ENCODE results near the gene FGF12.

The FGF12 gene

DNA sequence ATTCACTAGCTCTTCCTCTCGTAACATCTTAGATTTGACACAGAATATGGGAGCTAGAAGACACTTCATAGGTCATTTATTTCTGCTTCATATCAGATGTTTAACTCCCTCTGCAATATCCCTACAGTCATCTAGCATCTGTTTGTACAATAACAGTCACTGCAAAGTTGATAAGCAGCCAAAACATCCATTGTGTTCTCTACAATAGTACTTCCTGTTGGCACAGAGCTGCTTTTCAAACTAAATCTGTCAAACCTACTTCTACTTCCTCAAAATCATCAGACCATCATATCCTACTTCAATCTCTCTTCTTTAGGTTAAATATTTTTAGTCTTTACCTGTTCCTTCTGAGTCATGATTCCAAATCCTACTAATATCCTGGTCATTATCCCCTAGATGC lies 233.2 kb downstream of the FGF12 start:
- no peak for DNase-seq (ENCODE audit: low read depth)

DNA sequence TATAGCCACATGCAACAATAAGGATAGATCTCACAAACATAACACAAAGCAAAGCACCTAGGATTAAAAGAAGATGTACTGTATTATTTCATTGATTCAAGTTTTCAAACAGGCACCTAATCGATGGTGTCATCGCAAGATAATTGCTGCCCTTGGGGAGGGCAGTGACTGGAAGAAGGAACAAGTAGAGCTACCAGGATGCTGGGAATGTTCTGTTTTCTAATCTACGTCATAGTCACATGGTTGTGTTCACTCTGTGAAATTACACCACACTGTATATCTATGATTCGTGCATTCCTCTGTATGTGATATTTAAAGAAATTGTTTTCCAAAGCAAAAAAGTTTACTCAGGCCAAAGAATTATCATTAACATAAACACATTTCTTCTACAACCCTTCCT lies 236.6 kb downstream of the FGF12 start:
- no peak for DNase-seq (ENCODE audit: low read depth)

DNA sequence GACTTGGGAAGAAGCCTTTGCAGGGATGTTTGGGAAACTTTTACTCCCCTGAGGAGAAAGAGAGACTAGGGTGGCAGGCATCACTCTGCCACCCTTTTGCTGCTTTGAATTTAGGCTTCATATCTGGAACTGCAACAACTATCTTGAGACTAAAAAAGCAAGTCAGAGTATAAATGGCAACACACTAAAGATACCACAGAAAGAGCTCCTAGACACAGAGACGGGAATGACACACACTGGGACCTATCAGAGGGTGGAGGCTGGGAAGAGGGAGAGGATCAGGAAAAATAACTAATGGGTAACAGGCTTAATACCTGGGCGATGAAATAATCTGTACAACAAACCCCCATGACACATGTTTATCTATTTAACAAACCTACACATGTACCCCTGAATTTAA lies 237.8 kb downstream of the FGF12 start:
- DNase-seq (ENCODE audit: low read depth), result no peak

DNA sequence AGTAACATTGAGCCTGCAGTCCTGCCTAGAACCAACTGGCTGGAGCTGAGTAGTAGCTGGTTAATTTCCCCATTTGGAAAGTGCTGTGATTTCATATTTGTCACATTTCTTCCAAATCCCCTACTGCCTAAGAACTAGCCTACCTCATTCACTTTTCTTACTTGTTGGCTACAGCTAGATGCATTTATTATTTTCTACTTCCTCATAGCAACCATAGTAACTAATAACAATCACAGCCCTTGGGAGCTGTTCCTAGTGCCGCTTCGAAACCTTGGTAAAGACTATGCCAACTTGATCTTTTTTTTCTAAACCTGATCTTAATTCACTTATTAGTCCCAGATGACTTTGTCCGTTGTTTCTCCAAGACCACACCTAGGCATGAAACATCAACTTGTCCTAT lies 240.3 kb downstream of the FGF12 start:
- DNase-seq (ENCODE audit: low read depth), result no peak

DNA sequence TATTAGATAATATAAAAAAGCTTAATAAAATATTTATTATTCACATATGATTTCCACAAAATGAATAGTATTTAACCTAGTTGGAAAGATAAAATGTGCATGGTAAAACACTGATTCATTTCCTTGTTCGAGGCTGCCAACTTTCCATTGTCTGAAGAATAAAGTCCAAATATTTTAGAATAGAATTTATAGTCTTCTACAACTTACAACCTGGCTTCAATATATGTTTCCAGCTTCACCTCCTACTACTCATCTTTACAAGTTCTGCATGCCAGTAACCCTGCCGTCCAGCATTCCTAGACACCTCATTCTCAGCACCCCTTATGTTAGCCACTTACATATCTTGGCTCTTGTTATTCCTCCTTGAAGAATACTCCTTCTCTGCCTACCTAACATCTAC lies 244.5 kb downstream of the FGF12 start:
- DNase-seq (ENCODE audit: low read depth), result peak; percentile 15

DNA sequence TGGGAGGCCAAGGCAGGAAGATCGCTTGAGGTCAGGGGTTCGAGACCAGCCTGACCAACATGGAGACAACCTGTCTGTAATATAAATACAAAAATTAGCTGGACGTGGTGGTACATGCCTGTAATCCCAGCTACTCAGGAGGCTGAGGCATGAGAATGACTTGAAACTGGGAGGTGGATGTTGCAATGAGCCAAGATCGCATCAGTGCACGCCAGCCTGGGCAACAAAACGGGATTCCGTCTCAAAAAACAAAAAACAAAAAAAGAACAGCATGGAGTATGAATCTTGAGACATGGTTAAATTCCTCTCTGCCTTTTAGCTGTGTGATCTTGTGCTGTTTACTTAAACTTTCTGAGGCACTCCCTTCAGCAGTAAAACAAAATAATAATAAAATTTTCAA lies 244.9 kb downstream of the FGF12 start:
- DNase-seq (ENCODE audit: low read depth), result peak; percentile 22

DNA sequence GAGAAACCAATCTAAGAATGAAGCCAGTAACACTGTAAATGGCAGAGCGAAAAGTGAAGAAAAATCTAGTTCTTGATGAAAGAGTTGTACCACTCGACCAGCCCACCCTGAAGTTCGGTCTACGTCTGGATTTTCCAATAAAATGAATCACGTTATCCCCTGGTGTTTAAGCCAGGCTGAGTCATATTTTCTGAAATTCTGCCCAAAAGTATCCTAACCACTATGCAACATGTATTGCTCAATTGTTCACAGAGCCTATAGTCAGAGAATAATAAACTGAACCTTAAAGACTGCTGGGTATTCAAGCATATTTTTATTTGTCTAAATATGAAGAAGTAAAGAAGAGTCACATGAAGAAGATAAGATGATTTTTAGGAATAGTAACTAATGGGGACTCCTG lies 245.7 kb downstream of the FGF12 start:
- DNase-seq (ENCODE audit: low read depth), result peak; percentile 85

DNA sequence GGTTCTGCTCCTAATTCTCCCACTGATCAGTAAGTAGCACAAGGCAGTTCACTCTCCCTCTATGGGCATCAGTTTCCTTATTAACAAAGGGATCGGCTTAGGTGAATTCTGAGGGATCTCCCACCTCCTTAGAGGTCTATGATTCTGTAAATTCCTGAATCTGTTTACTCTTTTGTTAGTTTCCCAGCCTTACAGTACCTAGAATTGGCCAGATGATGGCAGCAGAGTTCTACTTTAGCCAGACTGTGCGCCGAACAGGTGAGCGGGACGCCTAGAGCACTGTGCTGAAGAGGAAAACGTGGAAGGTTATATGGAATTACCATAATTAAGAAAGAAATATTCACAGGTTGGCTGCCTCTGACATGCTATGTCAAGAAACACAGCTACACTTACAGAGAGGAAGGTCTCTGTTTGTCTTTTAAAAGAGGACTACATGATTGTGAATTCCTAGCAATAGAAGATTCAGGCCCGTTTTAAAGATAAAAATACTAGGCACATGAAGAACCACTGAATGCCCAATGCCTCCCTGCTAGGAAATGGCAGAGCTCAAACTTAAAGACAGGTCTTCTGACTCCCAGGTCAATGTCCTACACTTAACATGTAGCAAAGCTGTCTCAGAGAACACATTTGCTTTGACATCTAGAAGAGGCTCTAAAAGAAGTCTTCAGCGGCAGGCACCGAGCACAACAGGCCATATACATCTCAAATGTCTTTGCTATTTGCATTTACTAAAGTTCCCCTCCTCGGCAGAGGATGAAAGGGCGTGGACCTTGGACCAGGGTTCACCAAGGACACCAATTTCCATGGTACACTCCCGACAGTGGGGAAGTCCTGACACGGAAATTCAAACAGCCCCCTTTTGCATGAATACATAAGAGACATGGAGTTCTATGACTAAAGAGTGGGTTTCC lies 259.9 kb downstream of the FGF12 start:
- peak; percentile 47 for DNase-seq (ENCODE audit: low read depth)

DNA sequence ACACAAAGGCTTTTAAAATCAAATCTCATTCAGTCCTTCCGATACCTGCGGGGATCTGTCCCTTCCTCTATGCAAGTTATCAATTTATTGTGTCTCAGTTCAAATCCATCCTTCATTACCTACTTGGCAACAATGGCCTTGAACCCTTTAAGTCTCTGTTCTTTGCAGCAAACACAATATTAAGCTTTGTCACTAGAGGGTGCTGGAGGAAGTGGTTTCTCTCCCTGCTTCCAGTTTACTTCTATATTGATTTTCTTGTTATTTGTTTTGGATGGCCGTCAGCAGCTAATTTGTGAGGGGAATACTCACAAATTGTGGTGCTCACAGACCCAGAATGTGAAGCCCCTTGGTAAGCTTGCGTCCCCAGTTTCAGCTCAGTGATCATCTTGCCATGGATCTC lies 278.3 kb downstream of the FGF12 start:
- peak; percentile 13 for DNase-seq (ENCODE audit: low read depth)

DNA sequence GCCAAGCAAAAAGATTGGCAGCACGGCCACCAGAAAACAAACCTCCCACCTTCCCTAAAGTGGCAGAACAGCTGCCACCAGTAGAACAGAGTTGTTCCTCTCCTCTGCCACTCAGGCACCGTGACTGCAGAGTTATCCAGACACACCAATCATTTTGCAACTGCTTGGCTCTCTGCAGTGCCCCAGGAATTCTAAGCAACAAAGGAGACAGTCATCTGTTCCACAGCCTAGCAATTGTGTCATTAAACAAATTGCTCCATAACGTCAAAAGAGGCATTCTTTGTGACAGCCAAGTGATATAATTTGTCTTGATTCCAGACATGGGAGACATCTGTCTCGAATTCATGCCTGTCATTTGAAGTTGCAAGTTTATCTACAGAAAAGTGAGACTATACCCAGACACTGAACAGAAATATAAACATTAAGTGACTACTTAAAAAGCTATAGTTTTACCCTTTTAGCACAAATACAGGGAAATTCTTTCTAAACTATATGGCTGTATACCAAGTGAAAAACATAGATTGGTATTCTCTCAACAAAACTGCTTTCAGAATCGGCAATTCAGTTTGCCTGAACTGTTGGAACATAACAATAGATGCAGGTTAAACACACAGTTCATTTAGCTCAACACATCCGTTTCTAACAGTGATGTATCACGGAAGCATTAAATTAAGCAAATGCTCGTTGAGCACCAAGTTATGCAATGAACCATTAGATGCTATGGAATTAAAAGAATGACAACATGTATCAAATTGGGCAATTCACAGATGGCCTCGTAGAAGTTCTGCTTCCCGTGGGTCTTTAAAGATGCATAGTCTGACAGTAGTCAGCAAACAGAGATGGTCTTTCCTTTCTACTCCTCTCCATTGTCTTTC lies 281.3 kb downstream of the FGF12 start:
- no peak for DNase-seq (ENCODE audit: low read depth)

DNA sequence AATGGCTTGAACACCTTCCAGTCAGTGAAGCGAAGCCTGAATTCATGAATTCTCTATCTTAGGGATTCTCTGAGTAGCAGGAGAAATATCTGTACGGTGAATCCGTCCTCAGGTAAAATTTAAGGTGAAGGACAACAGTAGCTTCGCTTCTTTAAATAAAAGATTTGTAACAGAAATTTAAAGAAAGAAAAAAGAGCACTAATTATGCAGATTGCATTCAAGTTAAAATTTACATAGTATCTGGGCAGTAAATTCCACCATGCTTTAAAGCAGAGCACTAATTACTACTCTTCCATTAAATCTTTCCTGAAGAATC lies 282.6 kb downstream of the FGF12 start:
- no peak for DNase-seq (ENCODE audit: low read depth)

DNA sequence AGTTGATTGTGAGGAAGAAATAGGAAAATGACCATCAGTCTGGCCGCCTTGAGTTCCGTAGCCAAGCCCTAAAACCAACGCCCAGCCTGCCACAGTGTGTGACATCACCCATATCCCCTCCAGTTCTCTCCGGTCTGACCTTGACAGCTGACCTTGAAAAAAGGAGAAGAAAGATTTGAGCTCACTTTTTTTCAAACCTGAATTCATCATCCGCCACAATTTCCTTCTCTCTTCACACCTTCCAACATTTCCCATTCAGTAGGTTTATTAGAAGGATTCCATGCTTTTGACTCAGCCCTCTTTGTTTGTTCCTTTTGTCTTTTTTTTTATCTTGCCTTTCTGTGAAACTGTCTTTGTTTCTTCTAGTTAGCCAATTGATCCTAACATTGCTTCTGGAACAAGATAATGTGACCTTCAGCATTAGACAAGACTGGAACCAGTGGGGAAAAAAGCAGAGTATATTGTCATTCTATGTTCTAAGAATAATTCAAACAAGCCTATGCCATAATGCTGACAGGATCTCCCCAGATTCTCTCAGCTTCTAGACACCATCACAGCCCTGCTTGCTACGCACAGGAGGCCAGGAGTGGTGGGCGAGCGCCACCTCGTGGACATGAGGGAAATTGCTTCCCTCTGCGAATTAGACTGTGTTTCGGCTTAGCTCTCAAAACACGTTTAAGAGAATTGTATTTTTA lies 283.1 kb downstream of the FGF12 start:
- DNase-seq (ENCODE audit: low read depth), result peak; percentile 66

DNA sequence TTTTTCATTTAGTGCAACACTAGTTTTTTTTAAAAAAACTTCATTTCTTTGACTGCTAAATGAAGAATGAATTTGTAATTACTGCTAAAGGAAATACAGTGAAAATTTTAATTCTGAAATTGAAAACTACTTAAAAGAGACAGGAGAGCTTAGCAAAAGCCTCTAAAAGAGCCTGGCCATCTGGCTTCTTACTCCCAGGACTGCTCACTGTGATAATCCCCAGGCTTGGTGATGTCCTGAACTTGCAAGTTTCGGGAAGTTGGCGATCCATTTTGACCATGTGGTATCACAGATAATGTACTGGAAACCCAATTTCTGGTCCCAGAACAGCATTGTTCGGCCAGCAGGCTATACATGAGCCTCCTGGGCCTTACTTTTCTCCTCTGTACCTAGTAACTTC lies 292.1 kb downstream of the FGF12 start:
- DNase-seq (ENCODE audit: low read depth), result no peak

DNA sequence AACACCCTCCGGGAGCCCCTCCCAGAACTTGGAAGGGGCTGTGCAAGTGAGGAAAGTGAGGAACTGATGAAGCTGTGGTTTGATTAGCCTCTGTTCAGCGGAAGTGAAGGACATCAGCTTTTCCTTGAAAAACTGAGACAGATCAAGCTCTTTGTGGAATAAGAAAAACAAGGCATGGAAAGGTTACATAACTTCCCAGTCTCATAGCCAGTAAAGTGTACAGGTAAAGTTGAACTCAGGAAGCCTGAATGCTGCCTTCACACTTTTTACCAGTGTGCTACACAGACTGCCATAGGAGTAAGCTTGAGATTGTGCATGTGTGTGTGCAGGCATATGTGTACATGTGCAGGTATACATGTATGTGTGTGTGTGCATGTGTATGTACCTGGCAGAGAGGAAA lies 293.2 kb downstream of the FGF12 start:
- no peak for DNase-seq (ENCODE audit: low read depth)

DNA sequence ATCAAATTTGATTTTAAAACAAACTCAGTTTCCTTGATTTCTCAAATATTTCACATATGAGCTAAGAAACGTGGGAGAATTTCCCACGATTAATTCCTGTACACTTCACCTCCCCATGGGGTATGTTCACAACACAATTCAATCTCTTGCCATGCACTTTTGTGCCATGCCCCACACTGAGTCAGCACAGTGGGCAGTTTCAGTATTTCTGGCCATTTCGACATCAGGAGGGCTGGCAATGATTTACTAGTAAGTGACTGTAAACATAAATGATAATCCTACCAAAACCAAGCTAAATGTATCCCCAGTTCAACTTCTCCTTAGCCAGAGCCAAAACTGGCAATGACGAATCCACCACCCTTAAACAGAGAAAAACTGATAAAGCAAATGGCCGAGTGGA lies 293.6 kb downstream of the FGF12 start:
- no peak for DNase-seq (ENCODE audit: low read depth)

DNA sequence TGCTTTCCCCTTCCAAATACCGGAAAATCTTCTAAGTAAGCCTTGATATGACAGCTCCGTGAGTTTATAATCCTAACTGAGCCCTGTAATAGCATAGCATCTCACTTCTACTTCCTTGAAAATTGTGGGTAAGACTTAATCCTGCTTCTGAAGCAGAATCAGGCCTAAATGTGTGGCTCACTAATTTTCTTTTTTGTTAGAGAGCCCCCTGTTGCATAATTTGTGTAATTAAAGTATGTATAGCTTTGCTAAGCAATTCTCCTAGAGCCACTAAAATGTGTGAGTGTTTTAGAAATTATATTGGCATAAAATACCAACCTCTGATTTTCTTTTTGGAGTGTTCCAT lies 304.4 kb downstream of the FGF12 start:
- DNase-seq (ENCODE audit: low read depth), result peak; percentile 29

DNA sequence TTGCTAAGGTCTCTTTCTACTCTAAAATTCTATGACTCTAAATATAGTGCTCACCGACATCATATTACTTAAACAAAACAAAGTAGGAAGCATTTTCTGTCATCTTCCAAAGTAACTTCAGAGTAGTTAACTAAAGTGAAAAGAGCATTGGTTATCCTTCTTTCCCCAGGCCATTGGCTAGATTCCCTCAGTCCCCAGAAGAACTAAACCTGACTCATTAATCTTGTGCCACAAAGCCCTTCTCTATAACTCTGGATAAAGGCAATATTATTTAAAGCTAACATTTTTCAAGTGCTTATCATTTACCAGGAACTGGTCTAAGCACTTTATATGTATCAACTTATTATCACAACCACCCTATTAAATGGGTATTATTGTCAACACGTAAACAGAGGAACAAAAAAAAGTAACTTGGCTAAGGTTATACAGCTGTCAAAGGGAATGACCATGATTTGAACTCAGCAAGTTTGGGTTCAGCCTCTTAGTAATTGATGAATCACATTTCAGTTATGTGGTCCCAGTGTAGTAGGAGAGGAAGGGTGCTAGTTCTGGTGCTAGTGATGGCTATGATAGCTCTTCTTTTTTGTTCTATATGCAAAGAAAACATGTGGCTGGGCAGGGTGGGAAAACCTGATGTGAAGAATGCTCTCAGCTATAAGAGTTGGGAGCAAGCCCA lies 304.9 kb downstream of the FGF12 start:
- DNase-seq (ENCODE audit: low read depth), result peak; percentile 73

DNA sequence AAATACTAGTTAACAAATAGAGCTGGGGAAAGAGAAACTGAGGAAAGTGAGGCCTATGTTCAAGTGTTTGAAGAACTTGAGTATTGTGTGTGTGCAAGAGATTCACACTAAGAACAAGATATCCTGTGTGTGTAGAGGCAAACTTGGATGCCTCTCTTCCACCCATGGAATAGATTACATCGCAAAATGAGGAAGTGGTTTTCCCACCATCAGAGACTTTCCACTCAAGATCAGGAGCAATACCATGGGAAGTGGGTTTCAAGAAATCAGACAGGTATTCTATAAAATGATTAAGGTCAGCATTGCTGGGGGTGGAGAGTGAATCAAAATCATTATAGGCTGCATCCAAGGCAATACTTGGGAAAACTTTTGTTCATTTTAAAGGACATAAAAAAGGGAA lies 308.0 kb downstream of the FGF12 start:
- DNase-seq (ENCODE audit: low read depth), result no peak

DNA sequence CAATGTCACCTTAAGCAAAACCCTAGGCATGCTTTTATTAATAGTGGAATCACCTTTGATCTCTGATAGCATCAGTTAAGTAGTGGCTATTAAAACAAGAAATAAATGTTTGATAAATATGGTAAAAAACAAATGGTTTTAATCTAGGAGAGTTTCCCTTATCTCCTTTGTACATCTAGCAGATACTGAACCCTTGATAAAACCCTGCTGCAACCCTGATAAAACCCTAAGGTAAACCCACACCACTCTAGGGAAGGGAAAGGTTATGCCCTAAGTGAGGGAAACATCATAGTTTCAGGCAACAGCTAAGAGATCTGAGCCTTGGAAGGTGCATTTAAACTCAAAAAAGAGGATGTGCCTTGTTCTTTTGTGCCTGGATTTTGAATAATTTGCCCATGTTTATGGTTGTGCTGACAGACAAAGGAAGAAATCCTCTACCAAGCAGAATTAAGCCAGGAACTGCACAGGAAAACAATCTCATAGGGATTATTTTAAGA lies 309.7 kb downstream of the FGF12 start:
- no peak for DNase-seq (ENCODE audit: low read depth)

DNA sequence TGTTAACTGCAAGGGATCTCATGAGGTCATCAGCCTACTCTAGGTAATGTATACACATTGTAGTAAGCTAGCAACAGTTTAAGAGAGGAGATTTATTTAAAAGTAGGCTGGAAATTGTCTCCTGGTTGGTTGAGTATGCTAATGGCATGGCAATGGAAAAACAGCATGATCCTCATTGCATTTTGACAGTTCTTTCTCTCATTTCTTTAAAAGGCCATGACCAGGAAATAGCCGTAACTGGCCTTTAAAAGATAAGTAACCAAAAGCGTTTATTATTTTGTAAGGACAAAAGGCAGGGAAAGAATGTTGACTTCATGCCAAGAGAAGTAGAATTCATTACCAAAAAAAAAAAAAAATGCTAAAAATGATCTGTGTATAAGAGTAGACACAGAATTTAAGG lies 310.3 kb downstream of the FGF12 start:
- DNase-seq (ENCODE audit: low read depth), result no peak

DNA sequence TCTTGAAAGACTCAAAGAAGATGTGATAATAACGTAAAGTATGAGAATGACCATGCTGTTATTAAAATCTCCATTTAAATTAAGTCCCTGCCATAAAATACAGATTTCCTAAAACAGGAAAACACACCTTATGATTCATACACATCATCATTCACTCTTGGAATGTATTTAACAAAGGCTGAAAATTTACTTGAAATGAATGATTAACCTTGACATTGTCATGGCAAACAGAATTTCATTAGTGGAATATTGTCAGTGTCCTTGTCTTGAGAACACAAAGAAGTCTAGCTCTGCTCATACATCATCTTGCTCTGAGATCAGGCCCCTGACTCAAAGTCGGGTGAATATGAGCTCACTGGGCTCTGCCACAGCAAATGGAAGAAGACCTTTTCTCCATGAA lies 313.9 kb downstream of the FGF12 start:
- no peak for DNase-seq (ENCODE audit: low read depth)

DNA sequence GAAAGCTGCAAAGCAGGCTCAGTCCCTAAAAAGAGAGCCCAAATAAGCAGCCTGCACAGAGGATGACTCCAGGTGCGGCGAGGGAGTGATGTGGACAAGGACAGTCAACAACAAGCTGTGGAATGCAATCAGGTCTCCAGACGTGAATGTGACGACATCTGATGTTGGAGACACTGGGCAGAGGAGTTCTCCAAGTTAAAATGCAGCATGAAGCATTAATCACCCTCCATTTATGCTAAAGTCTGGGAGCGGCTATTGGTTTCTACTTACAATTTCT lies 316.7 kb downstream of the FGF12 start:
- no peak for DNase-seq (ENCODE audit: low read depth)
